T-helper 22 cell (primary cell): ENCODE data around the gene ZDHHC9.
"Not testable (repeated sequence)": the region's sequence is repeated elsewhere in the genome, so short reads cannot be mapped to it uniquely, and the experiment has no call there.

Experiments used
- DNase-seq: peaks from one replicate; pipeline ENCODE4 v3.0.0-alpha.2; 2020; ENCODE audit warnings: low read depth

Gene ZDHHC9

DNA sequence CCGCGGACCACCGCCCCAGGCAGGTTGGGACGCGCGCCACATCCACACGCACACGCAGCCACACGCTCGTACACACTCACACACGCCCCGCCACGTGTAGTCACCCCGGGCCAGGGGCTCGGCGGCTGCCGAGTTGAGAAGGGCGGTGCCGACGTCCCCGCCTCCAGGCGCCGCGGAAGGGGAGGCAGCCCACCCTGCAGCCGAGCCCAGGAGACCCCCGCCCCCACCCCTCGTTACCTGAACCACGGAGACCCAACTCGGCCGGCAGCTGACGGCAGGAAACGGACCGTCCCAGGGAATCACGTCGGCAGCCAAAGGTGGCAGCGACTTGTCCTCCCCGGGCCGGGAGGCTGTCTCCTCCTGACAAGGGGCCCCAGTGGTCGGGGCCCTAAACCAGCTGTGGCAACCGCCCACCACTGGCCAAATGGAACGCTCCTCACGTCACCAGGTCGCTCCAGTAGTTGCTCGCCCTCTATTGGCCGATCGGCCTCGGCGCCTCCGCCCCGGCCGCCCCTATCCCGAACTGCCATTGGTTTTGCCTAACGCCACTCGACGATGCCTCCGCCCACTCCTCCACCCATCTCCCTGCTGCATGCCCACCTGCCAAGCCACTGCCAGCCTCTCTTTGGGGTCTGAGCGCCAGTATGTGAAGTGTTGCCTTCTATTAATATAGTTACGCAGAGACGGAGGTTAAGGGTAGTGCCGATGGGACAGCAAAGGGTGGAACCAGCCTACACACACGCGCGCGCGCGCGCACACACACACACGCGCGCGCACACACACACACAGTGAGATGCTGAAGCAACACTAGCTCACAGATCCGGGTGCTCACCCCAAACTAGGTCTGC, at the start of gene ZDHHC9:
TSS of gene ZDHHC9 (minus strand) at position 428 of the 848 bp plus-strand sequence. CDS start 1,941 bp downstream, outside the sequence.
- peak; percentile 73 for DNase-seq

DNA sequence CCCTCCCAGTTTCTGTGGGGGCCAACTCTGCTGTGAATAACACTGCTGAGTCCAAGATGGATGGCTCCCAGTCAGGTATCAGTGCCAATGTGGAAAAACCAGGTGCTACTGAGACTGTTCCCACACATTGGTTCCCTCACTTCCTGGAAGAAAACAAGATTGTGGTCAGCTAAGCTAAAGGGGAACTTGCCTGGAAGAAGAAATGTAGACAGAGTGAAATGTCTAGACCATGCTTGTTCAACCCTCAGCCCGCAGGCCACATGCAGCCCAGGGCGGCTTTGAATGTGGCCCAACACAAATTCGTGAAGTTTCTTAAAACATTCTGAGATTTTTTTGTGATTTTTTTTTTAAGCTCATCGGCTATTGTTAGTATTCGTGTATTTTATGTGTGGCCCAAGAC, 33.7 kb upstream of the ZDHHC9 start:
- DNase-seq: no peak

DNA sequence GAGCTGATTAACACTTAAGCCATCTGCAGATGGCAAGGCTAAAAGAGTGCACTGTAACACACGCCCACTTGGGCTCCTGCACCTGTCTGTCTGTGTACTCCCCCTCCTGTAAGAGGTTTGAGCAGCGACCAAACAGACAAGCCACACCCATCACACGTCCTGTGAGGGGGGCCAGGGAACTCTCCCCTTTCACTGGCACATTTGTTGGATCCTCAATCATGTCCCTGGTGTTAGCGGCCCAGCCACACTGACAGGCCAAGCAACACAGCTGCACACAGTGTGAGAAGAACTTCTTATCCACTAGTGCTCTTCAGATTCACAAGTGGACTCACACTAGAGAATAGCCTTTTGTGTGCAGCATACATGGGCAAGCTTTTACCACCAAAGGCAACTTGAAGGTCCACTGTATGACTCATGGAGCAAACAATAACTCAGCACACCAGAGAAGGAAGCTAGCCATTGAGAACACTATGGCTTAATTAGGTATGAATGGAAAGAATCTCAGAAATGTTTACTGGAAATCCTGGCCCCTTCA, 33.2 kb upstream of the ZDHHC9 start:
- DNase-seq: no peak

DNA sequence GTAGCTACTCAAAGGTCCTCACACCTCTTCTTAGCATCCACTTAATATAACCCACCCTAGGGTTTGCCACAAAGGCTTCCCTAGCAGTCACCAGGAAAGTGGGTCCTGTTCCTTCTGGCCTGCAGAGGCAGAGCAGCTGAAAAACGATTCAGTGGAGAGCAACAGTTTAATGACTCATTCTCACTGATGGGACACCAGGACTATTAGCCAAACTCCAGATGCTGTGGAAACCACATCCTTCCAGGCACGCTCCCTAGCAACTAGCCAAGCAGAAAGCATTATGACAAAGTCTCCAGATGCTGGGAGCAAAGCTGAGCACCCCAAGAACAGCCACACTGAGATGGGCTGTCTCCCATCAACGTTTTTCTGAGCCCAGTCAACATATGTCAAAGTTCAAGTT, 32.0 kb upstream of the ZDHHC9 start:
- no peak for DNase-seq

DNA sequence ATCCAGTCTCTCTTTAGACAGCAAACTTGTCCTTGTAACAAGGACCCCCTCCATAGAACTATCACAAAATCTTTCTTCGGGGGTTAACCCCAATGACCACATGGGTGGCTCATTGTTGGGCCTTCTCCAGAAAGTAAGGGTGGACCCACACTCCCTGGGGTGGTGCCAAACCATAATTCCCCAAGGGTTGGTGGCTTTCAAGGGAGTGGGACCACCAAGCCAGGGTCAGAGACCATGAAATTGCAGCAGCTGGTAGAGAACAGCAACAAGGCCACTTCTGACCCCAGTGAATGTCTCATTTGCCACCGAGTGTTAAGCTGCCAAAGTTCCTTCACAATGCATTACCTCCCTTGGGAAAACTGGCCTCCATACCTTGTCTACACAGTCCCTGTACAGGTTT, 28.8 kb upstream of the ZDHHC9 start:
- DNase-seq: no peak

DNA sequence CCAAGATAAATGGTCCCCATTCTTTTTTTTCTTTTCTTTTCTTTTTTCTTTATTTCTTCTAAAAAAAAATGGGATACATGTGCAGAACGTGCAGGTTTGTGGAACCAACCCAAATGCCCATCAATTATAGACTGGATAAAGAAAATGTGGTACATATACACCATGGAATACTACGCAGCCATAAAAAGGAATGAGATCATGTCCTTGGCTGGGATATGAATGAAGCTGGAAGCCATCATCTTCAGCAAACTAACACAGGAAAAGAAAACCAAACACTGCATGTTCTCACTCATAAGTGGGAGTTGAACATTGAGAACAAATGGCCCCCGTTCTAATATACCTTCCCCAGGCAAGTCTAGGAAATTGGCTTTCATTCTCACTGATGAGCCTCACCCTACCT, 22.6 kb upstream of the ZDHHC9 start:
- DNase-seq: not testable (repeated sequence)

- DNase-seq: not testable (repeated sequence)
Measured at GRCh38 chrX:129859134-129859533, 15.4 kb upstream of the ZDHHC9 start.

DNA sequence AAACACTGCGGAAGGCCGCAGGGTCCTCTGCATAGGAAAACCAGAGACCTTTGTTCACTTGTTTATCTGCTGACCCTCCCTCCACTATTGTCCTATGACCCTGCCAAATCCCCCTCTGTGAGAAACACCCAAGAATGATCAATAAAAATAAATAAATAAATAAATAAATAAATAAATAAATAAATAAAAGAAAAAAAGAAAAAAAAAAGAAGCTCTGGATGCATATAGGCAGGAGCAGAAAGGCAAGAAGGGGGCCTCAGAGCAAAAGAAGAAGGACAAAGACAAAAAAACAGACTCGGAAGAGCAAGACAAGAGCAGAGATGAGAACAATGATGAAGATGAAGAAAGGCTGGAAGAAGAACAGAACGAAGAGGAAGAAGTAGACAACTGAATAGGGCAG, 8.1 kb upstream of the ZDHHC9 start:
- DNase-seq: not testable (repeated sequence)

DNA sequence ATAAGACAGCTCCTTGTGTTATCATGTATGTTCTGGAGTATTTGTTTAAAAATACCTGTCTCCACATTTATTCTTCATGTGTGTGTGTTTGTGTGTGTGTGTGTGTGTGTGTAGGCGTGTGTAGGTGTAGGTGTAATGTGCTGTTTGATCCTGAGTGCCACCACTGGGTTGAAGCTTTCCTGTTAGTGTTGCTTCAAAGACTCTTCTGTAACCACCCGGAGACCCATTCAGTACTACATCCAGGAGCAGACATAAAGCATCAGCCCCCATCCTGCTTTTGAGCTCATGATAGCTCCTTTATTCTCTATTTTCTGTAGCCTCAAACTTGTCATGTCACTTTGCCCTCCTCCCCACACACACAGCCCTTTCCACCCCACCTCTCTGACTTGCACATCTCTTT, 3.0 kb upstream of the ZDHHC9 start:
- DNase-seq: no peak

DNA sequence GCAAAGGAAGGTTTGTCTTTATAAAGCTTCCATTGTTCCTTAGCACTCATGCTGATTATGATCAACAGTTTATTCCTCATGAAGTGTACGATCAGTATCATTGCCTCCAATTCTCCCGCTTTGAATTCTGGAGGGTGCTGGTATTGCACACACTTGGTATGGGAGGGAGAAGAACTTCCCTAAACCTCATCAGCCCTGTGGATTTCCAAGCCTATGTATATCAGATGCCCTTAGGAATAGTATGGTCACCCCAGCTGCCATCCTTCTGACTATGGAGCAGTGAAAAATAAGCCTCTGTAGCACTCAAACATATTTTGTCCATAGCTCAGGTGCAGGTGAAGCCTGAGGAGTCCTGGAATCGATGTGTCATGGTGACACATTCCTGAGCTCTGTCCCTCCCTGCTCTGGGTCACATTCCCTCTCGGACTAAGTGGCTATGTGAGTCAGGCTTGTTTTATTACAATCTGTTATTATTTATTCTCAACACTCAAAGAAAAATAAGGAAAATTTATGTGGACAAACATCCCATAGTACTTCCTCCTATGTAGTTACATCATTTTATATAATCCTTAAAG, 2.0 kb upstream of the ZDHHC9 start:
- no peak for DNase-seq

GRCh38 chrX:129843209-129843458, 552 bp downstream of the ZDHHC9 start:
- no peak for DNase-seq

GRCh38 chrX:129842510-129843208, 1.0 kb downstream of the ZDHHC9 start:
- DNase-seq: no peak

DNA sequence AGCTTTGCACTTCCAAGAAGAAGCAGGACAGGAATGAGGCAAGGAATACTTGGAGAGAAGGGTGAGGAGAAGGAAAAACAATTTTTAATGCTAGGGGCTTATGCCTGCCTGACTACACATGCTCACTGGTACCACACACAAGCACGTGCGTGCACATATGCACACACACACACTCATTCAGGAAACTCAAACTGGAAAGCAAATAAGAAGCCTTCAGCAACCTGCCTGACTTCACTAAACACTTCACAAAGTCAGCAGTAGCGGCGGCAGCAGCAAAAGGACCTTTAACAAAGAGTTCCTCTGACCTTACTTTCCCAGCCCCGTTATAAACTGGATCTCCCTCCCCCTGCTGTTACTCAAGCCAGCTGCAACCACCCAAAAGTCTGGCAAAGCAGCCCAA, 3.3 kb downstream of the ZDHHC9 start:
- no peak for DNase-seq

DNA sequence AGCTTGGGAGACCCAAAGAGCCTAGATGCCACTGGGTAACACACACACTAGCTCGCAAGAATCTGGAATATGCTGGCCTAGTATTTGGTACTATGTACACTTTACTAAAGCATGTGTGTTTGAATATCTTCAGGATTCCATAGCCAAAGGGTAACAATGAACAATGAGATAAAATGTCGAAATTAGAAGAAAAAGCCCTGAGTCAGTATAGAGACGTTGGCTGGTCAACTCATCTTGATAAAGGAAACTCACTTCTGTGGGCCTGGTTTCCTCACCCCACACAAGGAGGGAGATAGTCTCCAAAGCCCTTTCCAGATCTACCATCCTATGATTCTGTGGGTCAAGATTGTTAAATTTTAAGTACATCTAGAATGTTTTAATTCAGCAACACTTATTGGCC, 6.9 kb downstream of the ZDHHC9 start:
- no peak for DNase-seq

DNA sequence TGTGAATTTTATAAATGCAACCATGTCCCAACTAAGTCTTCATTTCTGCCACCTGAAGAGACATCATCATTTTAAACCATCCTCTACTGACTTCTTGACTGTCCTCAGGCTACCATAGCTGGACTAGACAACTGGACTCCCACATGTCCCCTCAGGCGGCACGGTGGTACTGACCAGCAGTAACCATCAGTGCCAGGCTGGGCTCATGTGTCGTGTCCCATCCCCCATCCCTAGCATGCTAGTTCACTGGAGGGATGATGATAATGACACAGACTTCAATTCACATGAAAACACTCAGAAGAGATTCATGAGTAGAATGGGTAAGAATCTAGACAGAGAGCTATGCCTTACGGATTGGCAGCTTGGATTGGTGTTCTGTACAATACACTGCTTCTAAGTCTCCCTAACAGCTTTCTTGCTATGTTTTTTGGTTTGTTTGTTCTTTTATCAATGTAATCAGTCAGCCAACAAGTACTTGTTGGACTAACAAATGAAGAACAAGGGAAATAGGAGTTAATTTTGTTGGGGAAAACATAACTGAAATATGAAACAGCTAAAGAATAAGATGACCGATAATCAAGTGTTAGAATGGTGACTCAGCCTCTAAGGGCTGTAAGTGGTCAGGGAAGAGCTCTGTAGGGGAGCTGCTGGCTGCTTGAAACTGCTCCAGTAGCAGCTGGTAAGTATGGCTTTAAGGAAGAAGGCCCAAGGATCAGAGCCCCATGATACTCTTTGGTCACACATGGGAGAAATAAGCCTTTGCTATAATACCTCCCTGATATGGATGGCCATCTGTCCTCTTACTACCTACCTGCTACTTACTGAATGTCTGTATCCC, 10.3 kb downstream of the ZDHHC9 start:
- DNase-seq: no peak

GRCh38 chrX:129831091-129831885, 12.4 kb downstream of the ZDHHC9 start:
- no peak for DNase-seq

DNA sequence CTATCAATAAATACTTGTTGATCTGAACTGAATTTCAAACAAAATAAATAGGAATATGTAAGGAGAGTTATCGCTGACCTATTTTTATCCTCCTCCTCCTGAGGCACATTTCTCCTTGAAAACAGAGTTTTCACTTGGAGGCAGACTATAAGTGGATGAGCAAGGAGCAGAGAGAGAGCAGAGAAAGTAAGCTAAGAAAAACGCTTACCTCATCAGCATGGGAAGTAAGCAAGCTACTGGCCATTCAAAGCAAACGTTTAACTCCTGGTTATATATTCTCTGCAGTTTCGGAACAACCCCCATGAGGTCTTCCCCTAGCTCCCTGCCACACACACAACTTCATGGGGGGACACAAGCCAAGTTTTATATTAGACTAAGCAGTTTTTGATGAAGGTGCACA, 13.2 kb downstream of the ZDHHC9 start:
- DNase-seq: no peak

DNA sequence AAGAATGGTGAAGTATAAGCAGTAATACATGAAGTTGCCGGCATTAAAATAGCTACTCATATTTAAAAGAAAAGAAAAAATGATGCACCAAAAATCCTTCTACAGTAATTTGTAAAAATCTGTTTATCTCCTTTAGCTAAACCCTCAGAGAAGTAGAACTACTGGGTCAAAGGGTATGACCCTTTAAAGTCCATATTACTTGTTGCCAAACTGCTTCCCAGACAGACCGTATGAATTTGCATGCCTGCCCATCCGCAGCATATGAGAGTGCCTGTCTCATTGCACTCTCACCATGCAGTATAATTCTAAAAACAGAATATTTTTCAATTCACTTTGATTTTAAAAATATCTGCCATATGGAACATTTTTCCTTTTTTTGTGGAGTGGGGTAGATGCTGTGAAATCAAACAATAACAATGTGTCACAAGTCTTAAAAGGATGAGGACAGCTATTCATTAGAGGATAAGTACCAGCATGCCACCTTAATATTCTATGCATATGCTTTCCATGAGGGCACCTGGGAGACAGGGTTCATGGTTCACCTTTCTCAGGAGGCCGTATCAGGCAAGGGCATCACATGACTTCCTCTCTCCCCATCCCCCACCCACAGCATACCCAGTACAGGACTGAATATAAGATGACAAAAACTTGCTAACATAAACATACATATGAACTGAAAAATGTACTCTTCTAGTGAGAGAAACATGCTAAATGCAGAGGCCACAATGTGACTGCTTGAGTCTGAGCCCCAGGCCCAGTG, 17.8 kb downstream of the ZDHHC9 start:
- no peak for DNase-seq

DNA sequence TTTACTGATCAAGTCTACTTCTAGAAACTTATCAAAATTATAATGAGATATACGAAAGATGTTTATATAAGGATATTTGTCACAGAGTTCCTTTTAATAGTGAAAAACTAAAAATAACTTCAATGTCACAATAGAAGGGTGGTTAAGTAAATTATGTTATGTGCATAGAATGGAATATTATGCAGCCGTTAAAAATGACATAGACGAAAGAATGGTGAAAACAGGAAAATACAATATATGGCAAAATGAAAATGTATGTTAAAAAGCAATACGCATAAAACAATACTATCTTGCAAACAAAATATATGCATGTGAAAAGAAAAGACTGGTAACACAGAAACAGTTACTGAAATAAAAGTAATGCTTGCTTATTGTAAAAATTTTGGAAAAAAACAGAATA, 19.1 kb downstream of the ZDHHC9 start:
- DNase-seq: no peak

GRCh38 chrX:129823522-129823921, 20.2 kb downstream of the ZDHHC9 start:
- no peak for DNase-seq

GRCh38 chrX:129823115-129823514, 20.6 kb downstream of the ZDHHC9 start:
- peak; percentile 9 for DNase-seq
